ENCODE results near the gene PPP1R15B. TPM values are rescaled to one million over a fixed set of nuclear protein-coding genes. Genes with fewer than 3 reads are reported as not detected.

PPP1R15B gene
- 10 to 100 TPM; 14.3 to 41.6 (median 30.3) TPM for polyA plus RNA-seq

DNA sequence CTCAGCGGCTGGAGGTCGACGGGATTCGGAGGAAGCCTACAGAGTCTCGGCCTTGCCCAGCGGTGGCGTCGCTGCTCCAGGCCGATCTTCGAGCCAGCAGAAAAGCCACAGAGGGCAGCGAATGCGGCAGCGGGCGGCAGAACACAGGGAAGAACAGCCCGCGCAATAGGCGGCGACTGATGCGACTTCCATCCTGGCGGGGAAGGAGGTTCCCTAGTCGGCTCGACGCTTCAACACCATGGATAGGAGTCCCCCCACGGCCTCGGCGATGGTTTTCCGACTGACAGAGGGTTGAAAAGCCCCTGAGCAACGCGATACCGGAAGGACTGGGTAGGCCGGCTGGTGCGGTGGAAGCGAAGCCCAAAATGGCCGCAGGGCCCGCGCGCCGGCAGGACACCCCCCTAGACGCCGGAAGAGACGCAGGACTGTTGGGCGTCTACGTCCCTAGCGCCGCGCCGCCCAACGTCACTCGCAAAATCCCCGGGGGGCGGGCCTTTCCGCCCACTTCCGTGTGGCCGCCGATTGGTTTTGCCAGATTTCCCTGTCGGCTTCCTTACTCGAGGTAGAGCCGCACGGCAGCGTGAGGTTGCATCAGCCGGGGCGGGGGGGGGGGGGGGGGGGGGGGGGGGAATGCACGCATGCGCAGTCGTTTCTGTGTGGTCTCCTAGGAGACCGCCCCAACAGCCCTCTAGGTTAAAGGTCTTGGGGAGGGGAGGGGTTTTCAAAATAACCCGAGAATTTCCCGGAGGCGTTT lies at the start of gene PPP1R15B:
Gene PPP1R15B (minus strand): TSS at position 367 of the 754 bp plus-strand sequence. CDS start 406 bp downstream, outside the sequence.
- WGBS, 3 donors: 0% methylated on average over 63 to 68 of the region's 69 CpGs
- peak within 1 kb of the TSS; percentile 80 for H3K27ac ChIP-seq (ENCODE audit: low read depth, low read length)

GRCh38 chr1:204460346-204460745 lies 48.7 kb upstream of the PPP1R15B start:
- 94 to 97% (median 94%) methylated on average over 8 of the region's 8 CpGs for WGBS, 3 donors
- H3K27ac ChIP-seq (ENCODE audit: low read depth, low read length): no peak overlapping the region

GRCh38 chr1:204459706-204460105 lies 48.1 kb upstream of the PPP1R15B start:
- WGBS, 3 donors: 64 to 84% (median 68%) methylated on average over 4 of the region's 4 CpGs
- H3K27ac ChIP-seq (ENCODE audit: low read depth, low read length): no peak overlapping the region

GRCh38 chr1:204457666-204458065 lies 46.0 kb upstream of the PPP1R15B start:
- H3K27ac ChIP-seq (ENCODE audit: low read depth, low read length): no peak overlapping the region
- 83 to 88% (median 86%) methylated on average over 5 of the region's 5 CpGs for WGBS, 3 donors

GRCh38 chr1:204456826-204457442 lies 45.3 kb upstream of the PPP1R15B start:
- H3K27ac ChIP-seq (ENCODE audit: low read depth, low read length): no peak overlapping the region
- WGBS, 3 donors: 53 to 76% (median 53%) methylated on average over 11 of the region's 11 CpGs

DNA sequence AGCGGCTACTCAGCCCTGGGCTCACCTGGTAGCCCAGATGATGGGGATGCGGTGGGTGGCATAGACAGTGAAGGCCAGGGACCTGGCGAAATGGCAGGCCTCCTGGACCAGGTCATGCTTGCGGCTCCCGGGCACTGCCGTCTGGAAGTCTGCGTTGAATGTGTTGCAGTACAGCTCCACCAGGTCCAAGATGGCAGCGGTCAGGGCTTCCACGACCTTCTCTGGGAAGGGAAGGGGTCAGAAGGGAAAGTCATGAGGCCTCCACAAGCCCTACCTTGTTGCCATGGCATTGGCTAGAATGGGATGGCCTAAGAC lies 44.2 kb upstream of the PPP1R15B start:
- no peak overlapping the region for H3K27ac ChIP-seq (ENCODE audit: low read depth, low read length)
- WGBS, 3 donors: 95 to 99% (median 96%) methylated on average over 9 of the region's 9 CpGs

GRCh38 chr1:204455063-204455830 lies 43.6 kb upstream of the PPP1R15B start:
- 68 to 78% (median 74%) methylated on average over 18 of the region's 18 CpGs for WGBS, 3 donors
- H3K27ac ChIP-seq (ENCODE audit: low read depth, low read length): no peak overlapping the region

- 81 to 95% (median 83%) methylated on average over 4 of the region's 4 CpGs for WGBS, 3 donors
- no peak overlapping the region for H3K27ac ChIP-seq (ENCODE audit: low read depth, low read length)
Observed at GRCh38 chr1:204454476-204454875, 42.9 kb upstream of the PPP1R15B start.

DNA sequence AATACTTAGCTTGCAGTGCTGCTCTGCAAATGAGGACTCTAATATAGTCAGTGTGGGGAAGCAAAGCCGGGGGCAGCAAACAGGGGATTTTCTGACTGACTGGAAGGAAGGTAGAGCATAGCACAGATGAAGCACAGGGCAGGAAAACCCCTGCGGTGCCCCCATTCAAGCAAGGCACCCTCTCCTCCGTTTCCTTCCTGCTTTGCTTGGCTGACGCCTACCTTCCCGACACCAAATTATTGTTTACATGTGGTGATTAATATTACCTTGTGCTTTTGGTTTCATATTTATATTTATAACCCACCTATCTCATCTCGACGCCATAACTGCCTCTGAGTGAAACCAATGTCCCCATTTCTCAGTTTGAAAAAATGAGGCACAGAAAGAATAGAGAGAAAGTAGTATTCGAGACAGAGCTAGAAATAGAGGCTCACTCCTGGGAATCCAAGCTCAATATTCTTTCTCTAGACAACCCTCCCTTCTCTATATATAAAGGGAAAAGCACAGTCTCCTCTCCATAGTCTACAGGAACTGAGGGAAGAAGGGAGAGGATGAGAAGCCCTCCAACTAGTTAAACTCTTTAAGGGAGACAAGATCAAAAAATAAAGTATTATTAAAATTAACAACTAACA lies 41.6 kb upstream of the PPP1R15B start:
- H3K27ac ChIP-seq (ENCODE audit: low read depth, low read length): no peak overlapping the region
- WGBS, 3 donors: 39 to 77% (median 41%) methylated on average over 8 of the region's 8 CpGs

DNA sequence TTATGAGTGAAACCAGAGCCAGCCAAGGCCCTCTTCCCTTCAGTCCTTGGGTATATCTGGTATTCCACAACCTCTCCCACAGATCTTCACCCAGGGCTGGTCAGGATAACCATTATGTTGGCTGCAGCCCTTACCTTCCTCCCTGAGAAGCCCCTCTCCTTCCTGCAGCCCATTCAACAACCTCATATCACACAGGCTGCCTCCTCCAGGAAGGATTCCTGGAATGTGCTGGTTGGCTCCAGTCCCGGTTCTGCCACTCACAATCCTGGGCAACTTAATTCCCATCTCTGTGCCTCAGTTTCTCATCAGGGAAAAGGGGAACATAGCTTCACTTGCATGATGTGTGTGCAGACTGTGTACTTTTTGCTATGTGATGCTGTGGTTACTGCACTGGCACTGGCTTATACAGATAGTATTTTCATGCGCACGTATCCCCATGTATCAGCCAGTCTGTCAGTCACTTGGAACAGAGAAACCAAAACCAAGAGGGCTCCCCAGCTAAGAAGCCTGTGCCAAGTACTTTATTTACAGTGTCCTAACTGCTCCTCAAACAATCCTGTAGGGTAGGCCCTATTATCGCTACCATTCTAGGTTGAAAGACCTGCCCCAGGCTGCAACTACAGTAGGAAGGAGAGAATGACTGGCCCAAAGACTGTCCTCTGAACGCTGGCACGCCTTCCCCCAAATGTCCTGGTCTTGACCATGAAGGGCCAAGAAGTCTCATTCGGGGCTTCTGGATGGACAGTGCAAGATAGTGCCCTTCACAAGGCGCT lies 39.9 kb upstream of the PPP1R15B start:
- 76 to 83% (median 77%) methylated on average over 8 of the region's 8 CpGs for WGBS, 3 donors

DNA sequence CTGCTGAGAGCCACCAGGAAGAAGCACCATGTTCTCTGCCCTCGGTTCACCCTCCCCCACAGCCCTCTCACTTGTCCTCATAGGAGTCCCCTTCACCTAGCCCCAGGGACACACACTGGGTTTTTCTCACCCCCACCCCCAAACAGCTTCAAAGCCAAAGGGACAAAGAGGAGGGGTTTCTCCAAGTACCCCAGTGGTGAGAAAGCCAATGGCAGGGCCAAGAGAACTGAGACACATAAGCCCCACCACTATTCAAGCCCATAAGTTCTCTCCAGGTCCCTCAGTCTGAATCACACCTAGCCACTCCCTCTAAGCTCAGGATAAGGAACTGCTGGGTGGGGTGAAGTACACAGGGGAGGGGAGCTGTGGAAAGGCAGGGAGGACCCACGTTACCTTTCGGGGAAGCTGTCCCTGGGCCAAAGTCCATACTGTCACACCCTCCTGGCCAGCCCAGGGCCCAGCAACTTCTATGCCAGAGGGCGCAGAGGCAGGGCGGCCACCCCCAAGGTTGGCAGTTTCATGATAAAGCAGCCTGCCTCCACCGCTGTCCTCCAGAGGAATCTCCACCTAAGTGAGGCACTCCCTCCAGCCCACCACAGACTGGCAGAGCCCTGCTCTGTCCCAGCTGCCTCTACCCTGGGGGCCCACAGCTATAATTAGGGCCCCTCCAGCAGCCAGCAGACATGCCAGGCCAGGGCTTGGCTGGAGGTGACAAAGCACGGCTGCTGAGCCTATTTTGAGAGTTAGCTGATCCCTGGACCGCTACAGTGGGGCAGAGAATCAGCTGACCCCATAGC lies 39.0 kb upstream of the PPP1R15B start:
- H3K27ac ChIP-seq (ENCODE audit: low read depth, low read length): no peak overlapping the region
- 49 to 79% (median 77%) methylated on average over 7 to 8 of the region's 8 CpGs for WGBS, 3 donors

More for the DNA sequence above, 39.9 kb upstream of the PPP1R15B start:
- no peak overlapping the region for H3K27ac ChIP-seq (ENCODE audit: low read depth, low read length)

DNA sequence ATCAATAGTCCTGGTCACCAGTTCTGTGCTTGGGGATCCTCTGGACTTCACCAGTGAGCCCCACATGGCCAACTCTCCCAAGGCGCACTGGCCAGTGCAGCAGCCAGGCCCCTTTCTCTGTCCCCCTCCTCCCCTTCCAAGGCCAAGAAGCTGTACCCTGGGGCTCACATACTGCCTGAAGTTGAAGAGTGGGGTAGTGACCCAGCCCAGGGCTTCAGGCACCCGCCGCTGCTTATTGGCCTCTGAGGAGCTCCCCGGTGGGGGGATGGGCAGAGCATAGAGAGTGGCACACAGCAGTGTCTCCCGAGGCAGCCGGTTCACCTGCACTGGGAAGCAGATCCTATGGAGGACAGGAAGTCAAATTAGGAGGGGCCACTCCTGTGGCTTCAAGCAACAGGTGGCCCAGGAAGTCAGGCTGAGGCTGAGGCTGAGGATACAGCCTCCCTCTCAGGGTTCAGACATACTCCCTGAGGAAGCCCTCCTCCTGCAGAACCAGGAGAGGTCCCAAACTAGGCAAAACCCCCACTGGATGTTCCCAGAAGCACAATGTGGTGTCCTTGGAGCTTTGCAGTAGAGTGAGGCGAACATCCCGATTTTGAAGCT lies 38.2 kb upstream of the PPP1R15B start:
- H3K27ac ChIP-seq (ENCODE audit: low read depth, low read length): no peak overlapping the region
- 72 to 83% (median 79%) methylated on average over 8 of the region's 8 CpGs for WGBS, 3 donors

DNA sequence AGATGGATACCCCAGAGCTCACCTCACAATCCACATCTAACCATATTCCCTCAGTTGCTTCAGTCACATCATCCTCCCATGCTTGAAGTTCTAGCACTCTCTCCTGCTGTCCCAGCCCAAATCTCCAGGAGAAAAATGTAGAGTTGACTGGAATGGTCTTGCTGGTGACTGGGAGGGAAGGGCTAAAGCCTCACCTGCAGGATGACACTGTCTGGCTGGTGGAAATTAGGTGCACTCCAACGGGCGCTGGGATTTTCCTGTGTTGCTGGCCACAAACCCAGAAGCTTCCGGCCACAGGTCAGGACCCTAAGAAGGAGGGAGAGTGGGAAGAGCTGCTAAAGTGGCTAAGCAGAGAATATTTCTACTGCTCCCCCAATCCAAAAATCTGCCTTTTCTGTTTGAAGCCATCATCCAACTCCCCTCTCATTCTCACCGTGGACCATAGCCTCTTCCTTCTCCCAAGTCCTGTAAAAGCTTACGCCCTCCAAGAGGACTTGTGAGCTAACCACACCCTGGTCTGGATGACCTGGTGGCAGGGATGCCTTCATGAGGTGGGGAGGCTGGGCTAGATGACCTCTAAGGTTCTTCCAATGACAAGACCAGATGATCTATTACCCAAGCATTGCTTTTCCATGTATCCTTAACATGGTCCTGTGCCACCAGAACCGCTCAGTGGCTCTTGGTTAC lies 37.5 kb upstream of the PPP1R15B start:
- H3K27ac ChIP-seq (ENCODE audit: low read depth, low read length): no peak overlapping the region
- WGBS, 3 donors: 72 to 83% (median 77%) methylated on average over 6 of the region's 6 CpGs

GRCh38 chr1:204448344-204448964 lies 36.8 kb upstream of the PPP1R15B start:
- 84 to 88% (median 85%) methylated on average over 7 of the region's 7 CpGs for WGBS, 3 donors

DNA sequence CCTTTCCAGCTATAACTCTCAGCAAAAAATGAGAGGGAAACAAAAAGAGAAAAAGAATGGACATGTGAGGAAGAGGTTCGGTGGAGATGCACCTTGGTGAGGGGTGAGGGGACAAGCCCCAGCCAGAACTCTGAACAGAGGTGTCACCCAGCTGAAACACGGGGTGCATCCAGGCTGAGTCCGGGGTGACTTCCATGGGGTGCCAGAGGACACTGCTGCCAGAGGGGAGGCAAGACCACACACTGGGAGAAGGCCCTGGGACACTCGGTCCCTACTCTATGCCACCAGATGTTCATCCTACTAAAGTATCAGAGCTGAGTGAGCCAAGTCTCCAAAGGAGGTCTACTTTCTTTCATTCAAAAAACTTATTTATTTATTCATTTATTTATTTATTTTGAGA lies 36.1 kb upstream of the PPP1R15B start:
- 59 to 65% (median 61%) methylated on average over 4 of the region's 4 CpGs for WGBS, 3 donors
- H3K27ac ChIP-seq (ENCODE audit: low read depth, low read length): no peak overlapping the region

More at GRCh38 chr1:204448344-204448964, 36.8 kb upstream of the PPP1R15B start:
- no peak overlapping the region for H3K27ac ChIP-seq (ENCODE audit: low read depth, low read length)

- H3K27ac ChIP-seq (ENCODE audit: low read depth, low read length): no peak overlapping the region
- WGBS, 3 donors: 74 to 90% (median 86%) methylated on average over 6 of the region's 6 CpGs
Observed at GRCh38 chr1:204447190-204447589, 35.6 kb upstream of the PPP1R15B start.

Data from adipose tissue (tissue), 3 donors.